ENCODE results near the gene AP3S2. TPM values are rescaled to one million over a fixed set of nuclear protein-coding genes. Genes with fewer than 3 reads are reported as not detected.

The AP3S2 gene
- total and polyA plus RNA-seq, 2 of the 4 experiments (the other 2 are of a cell fraction): 12.6 to 34.1 TPM

DNA sequence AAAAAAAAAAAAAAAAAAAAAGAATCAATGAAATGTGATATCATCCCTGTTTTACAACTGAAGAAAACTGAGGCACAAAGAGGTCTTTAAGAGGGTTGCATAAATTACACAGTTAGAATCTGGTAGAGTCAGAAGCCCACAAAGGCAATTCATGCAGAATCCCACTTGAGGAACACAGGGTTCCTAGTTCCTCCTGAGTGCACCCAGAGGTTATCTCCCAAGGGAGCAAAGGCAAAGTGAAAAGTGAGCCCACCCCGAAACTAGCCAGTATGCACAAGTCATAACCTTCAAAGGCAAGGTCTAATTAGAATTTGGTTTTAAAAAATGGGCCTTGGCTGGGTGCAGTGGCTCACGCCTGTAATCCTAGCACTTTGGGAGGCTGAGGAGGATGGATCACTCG, 37.8 kb downstream of the AP3S2 start:
- in situ Hi-C loops (cut with MboI; ENCODE audit: low sequenced_read_pairs): no loop called here
- Histone ChIP-seq H3K4me3 (ENCODE audit: insufficient read depth, low read depth, low read length) (no peak overlapping the region), H2AK5ac (ENCODE audit: low read depth, low read length) (no peak overlapping the region), H2BK20ac (ENCODE audit: low read depth, low read length) (no peak overlapping the region), H3K79me1 (ENCODE audit: low read depth in 1 of 2, low read length in 2 of 2) (peaks cover 0 to 10% of the 10 kb centered on the region in 2 experiments; a peak in 1 of 4 replicates), H2BK5ac (ENCODE audit: low read depth, low read length, poor library complexity, severe bottlenecking) (no peak overlapping the region), H3K9ac (ENCODE audit: low read depth, low read length) (no peak overlapping the region), H4K5ac (ENCODE audit: low read depth, low read length) (no peak overlapping the region), H3K27me3 (ENCODE audit: control insufficient read depth, insufficient read depth, low read length) (no peaks in the 10 kb centered on the region), H3K9me3 (ENCODE audit: control insufficient read depth, insufficient read depth, low read length) (no peaks in the 10 kb centered on the region), H2BK15ac (ENCODE audit: low read depth, low read length) (no peak overlapping the region), H3K4ac (ENCODE audit: low read depth, low read length) (no peak overlapping the region), H4K20me1 (ENCODE audit: insufficient read depth, low read length) (no peaks in the 10 kb centered on the region), H2BK120ac (ENCODE audit: low read depth, low read length) (no peak overlapping the region), H3K14ac (replicated peaks; ENCODE audit: low read depth, low read length) (no peak overlapping the region), H3K9me1 (ENCODE audit: insufficient read depth, low read length) (peaks cover 3% of the 10 kb centered on the region; the same call in 1 of the 2 replicates), H3K23ac (ENCODE audit: low read depth, low read length) (no peak overlapping the region), H3K27ac (ENCODE audit: insufficient read depth, low read length) (no peak overlapping the region), H4K91ac (ENCODE audit: insufficient read depth, low read depth, low read length) (no peak overlapping the region), H3K56ac (ENCODE audit: extremely low read depth, insufficient read depth, low read length) (no peak overlapping the region), H4K8ac (ENCODE audit: low read depth in 2 of 2, low read length in 2 of 2) (no peak overlapping the region), H3K18ac (ENCODE audit: low read depth, low read length) (no peak overlapping the region), H3K36me3 (ENCODE audit: control insufficient read depth, insufficient read depth, low read length) (peaks cover 11% of the 10 kb centered on the region), H2AK9ac (replicated peaks; ENCODE audit: low read depth, low read length, poor library complexity) (no peak overlapping the region), H3K4me1 (ENCODE audit: control insufficient read depth, insufficient read depth, low read length) (no peaks in the 10 kb centered on the region), H2AFZ (replicated peaks; ENCODE audit: low read length, poor library complexity) (no peak overlapping the region), H3K4me2 (ENCODE audit: low read depth, low read length) (no peak overlapping the region)
- ATAC-seq (ENCODE audit: low read depth) (no peak), DNase-seq (no peak)
- ChIA-PET CTCF (no interaction called here), POLR2A (ENCODE audit: unreplicated experiment) (no interaction called here)
- intact Hi-C loops (cut with micrococcal nuclease): no loop called here
- BruUV-seq (replicated peaks): no TSS peak
- dilution Hi-C loops (cut with HindIII; ENCODE audit: low sequenced_read_pairs, unreplicated experiment): loop anchor here (25.0 kb wide), 1 partner anchor 94 kb away; the partner anchor contains the start of gene MESP1
- TF ChIP-seq NFE2L2 (IDR thresholded peaks at IDR 0.05; ENCODE audit: low read depth, low read length): no peak
- TF ChIP-seq MAZ (IDR thresholded peaks at IDR 0.05; ENCODE audit: borderline replicate concordance, low read depth, low read length): no peak
- TF ChIP-seq MXI1 (IDR thresholded peaks at IDR 0.05; ENCODE audit: borderline replicate concordance, low read depth, low read length): no peak
- TF ChIP-seq, protein P1, sequence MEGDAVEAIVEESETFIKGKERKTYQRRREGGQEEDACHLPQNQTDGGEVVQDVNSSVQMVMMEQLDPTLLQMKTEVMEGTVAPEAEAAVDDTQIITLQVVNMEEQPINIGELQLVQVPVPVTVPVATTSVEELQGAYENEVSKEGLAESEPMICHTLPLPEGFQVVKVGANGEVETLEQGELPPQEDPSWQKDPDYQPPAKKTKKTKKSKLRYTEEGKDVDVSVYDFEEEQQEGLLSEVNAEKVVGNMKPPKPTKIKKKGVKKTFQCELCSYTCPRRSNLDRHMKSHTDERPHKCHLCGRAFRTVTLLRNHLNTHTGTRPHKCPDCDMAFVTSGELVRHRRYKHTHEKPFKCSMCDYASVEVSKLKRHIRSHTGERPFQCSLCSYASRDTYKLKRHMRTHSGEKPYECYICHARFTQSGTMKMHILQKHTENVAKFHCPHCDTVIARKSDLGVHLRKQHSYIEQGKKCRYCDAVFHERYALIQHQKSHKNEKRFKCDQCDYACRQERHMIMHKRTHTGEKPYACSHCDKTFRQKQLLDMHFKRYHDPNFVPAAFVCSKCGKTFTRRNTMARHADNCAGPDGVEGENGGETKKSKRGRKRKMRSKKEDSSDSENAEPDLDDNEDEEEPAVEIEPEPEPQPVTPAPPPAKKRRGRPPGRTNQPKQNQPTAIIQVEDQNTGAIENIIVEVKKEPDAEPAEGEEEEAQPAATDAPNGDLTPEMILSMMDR (conservative IDR thresholded peaks at IDR 0.05; ENCODE audit: low read depth, low read length): no peak
- TF ChIP-seq BHLHE40 (IDR thresholded peaks at IDR 0.05; ENCODE audit: low read depth, low read length): no peak
- TF ChIP-seq CEBPB (IDR thresholded peaks at IDR 0.05; ENCODE audit: low read depth, low read length): no peak
- no peak for TF ChIP-seq RFX5 (IDR thresholded peaks at IDR 0.05; ENCODE audit: low read depth, low read length)
- TF ChIP-seq, protein P2, sequence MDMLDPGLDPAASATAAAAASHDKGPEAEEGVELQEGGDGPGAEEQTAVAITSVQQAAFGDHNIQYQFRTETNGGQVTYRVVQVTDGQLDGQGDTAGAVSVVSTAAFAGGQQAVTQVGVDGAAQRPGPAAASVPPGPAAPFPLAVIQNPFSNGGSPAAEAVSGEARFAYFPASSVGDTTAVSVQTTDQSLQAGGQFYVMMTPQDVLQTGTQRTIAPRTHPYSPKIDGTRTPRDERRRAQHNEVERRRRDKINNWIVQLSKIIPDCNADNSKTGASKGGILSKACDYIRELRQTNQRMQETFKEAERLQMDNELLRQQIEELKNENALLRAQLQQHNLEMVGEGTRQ (IDR thresholded peaks at IDR 0.05; ENCODE audit: low read depth, low read length): no peak
- TF ChIP-seq SMC3 (IDR thresholded peaks at IDR 0.05; ENCODE audit: low read depth, low read length): no peak
- WGBS, 2 experiments (ENCODE audit: extremely low coverage in 2 of 2, insufficient read length in 1 of 2): 100% methylated on average over 1 of the region's 3 CpGs; no CpG with 5 or more reads in 1 of the 2 experiments
